ENCODE measurements around the gene CIB4.

GRCh38 chr2:26581266-26581990 is 59.7 kb downstream of the CIB4 start:
- TF ChIP-seq POLR2A (IDR thresholded peaks at IDR 0.05; ENCODE audit: low read length) (no peak), GATA1 (IDR thresholded peaks at IDR 0.05; ENCODE audit: low read depth, low read length) (no peak)
